Measurements from ENCODE around the gene KIAA0408. TPM values are rescaled to one million over a fixed set of nuclear protein-coding genes. Genes with fewer than 3 reads are reported as not detected.

Gene KIAA0408
- total RNA-seq, 1 experiment from 2014 or later, result not detected

GRCh38 chr6:127456465-127456864 is 2.7 kb downstream of the KIAA0408 start:
- DNase-seq, result no peak
- no peaks in the 10 kb centered on the region for H3F3A ChIP-seq (ENCODE audit: insufficient read depth, low read depth)
- no peak overlapping the region for H3K27ac ChIP-seq
- CTCF ChIA-PET, result no interaction called here
- H3K27me3 ChIP-seq (ENCODE audit: insufficient read depth, low read depth), result no peaks in the 10 kb centered on the region
- TF ChIP-seq EZH2 (IDR thresholded peaks at IDR 0.05; ENCODE audit: low read depth) (no peak), CTCF (conservative IDR thresholded peaks at IDR 0.05) (no peak)
- no peak overlapping the region for H3K4me2 ChIP-seq
- no TSS peak for BruUV-seq (replicated peaks)
- no peaks in the 10 kb centered on the region for H4K20me1 ChIP-seq (ENCODE audit: insufficient read depth)
- H3K4me3 ChIP-seq, result no peak overlapping the region
- no peaks in the 10 kb centered on the region for H3K9me3 ChIP-seq (ENCODE audit: insufficient read depth, low read depth)
- H2AFZ ChIP-seq, result no peak overlapping the region
- H3K36me3 ChIP-seq (ENCODE audit: low read depth), result no peaks in the 10 kb centered on the region
- no peaks in the 10 kb centered on the region for H3K79me2 ChIP-seq (ENCODE audit: low read depth)
- H3K9me2 ChIP-seq (ENCODE audit: insufficient read depth), result no peaks in the 10 kb centered on the region
- POLR2A ChIA-PET (ENCODE audit: unreplicated experiment), result no interaction called here
- intact Hi-C loops (cut with micrococcal nuclease; ENCODE audit: unreplicated experiment), result no loop called here
- H3K4me1 ChIP-seq (replicated peaks; ENCODE audit: insufficient read depth), result no peaks in the 10 kb centered on the region

- DNase-seq, result no peak
- Histone ChIP-seq H3K27me3 (ENCODE audit: insufficient read depth, low read depth) (no peaks in the 10 kb centered on the region), H3F3A (ENCODE audit: insufficient read depth, low read depth) (no peaks in the 10 kb centered on the region), H3K4me2 (no peak overlapping the region), H3K79me2 (ENCODE audit: low read depth) (no peaks in the 10 kb centered on the region), H3K4me3 (no peak overlapping the region), H2AFZ (no peak overlapping the region), H3K4me1 (replicated peaks; ENCODE audit: insufficient read depth) (no peaks in the 10 kb centered on the region), H4K20me1 (ENCODE audit: insufficient read depth) (no peaks in the 10 kb centered on the region), H3K9me3 (ENCODE audit: insufficient read depth, low read depth) (no peaks in the 10 kb centered on the region), H3K27ac (no peak overlapping the region), H3K9me2 (ENCODE audit: insufficient read depth) (no peaks in the 10 kb centered on the region), H3K36me3 (ENCODE audit: low read depth) (no peaks in the 10 kb centered on the region)
- POLR2A ChIA-PET (ENCODE audit: unreplicated experiment), result no interaction called here
- CTCF ChIA-PET, result no interaction called here
- no peak for TF ChIP-seq EZH2 (IDR thresholded peaks at IDR 0.05; ENCODE audit: low read depth)
- no peak for TF ChIP-seq CTCF (conservative IDR thresholded peaks at IDR 0.05)
- intact Hi-C loops (cut with micrococcal nuclease; ENCODE audit: unreplicated experiment), result no loop called here
- BruUV-seq (replicated peaks), result no TSS peak
These were observed 5.2 kb downstream of the KIAA0408 start for GRCh38 chr6:127453845-127454619.

GRCh38 chr6:127452803-127453202 is 6.4 kb downstream of the KIAA0408 start:
- Histone ChIP-seq H3F3A (ENCODE audit: insufficient read depth, low read depth) (no peaks in the 10 kb centered on the region), H3K4me3 (no peak overlapping the region), H3K79me2 (ENCODE audit: low read depth) (no peaks in the 10 kb centered on the region), H4K20me1 (ENCODE audit: insufficient read depth) (no peaks in the 10 kb centered on the region), H2AFZ (no peak overlapping the region), H3K4me2 (no peak overlapping the region), H3K27me3 (ENCODE audit: insufficient read depth, low read depth) (no peaks in the 10 kb centered on the region), H3K4me1 (replicated peaks; ENCODE audit: insufficient read depth) (no peaks in the 10 kb centered on the region), H3K27ac (no peak overlapping the region), H3K36me3 (ENCODE audit: low read depth) (no peaks in the 10 kb centered on the region), H3K9me3 (ENCODE audit: insufficient read depth, low read depth) (no peaks in the 10 kb centered on the region), H3K9me2 (ENCODE audit: insufficient read depth) (no peaks in the 10 kb centered on the region)
- BruUV-seq (replicated peaks), result no TSS peak
- CTCF ChIA-PET, result no interaction called here
- DNase-seq, result no peak
- POLR2A ChIA-PET (ENCODE audit: unreplicated experiment), result no interaction called here
- TF ChIP-seq CTCF (conservative IDR thresholded peaks at IDR 0.05), result no peak
- no peak for TF ChIP-seq EZH2 (IDR thresholded peaks at IDR 0.05; ENCODE audit: low read depth)
- intact Hi-C loops (cut with micrococcal nuclease; ENCODE audit: unreplicated experiment), result no loop called here
